K562 (cell line): Measurements from ENCODE around the gene CHD3. TPM values are rescaled to one million over a fixed set of nuclear protein-coding genes. Genes with fewer than 3 reads are reported as not detected.

ENCODE experiments used
- AFF1 ChIP-seq, 2 experiments: fragments of 450-650 bp; IDR thresholded peaks; 2 replicates each; pipeline ENCODE4 v1.6.1; 2018; ENCODE audit warnings: mild to moderate bottlenecking in 2 of 2, low read depth in 1 of 2; ENCODE audit not compliant: partially characterized antibody in 2 of 2
- CXXC5 ChIP-seq: fragments of 250-450 bp; sonication (Bioruptor Pico); IDR thresholded peaks from 2 replicates; pipeline ENCODE4 v1.8.0; 2022; ENCODE audit warnings: inconsistent platforms, mild to moderate bottlenecking, moderate library complexity
- DPF2 ChIP-seq: fragments of 450-650 bp; IDR thresholded peaks from 2 replicates; pipeline ENCODE4 v1.6.1; 2016
- ESRRB ChIP-seq: fragments of 250-450 bp; sonication (Bioruptor Pico); IDR thresholded peaks from 2 replicates; pipeline ENCODE4 v1.5.0; 2020; ENCODE audit warnings: mild to moderate bottlenecking, moderate library complexity, borderline replicate concordance
- HMG20B ChIP-seq: fragments of 250-450 bp; sonication (Bioruptor Pico); IDR thresholded peaks from 2 replicates; pipeline ENCODE4 v1.5.0; 2021; ENCODE audit warnings: mild to moderate bottlenecking
- JUN ChIP-seq, 2 experiments: sonication (generic) in 1 of 2; formaldehyde crosslinking in 1 of 2; IDR thresholded peaks; 2 replicates each; pipeline versions ENCODE4 v1.6.1 to v1.8.0; 2012 to 2022; ENCODE audit warnings: borderline replicate concordance in 2 of 2, mild to moderate bottlenecking in 2 of 2, improper control_type of control experiment in 1 of 2, low read depth in 1 of 2, low read length in 1 of 2, missing genetic modification reagents in 1 of 2
- KAT7 ChIP-seq: sonication (generic); formaldehyde crosslinking; IDR thresholded peaks from 2 replicates; pipeline ENCODE4 v1.8.0; 2022; ENCODE audit warnings: missing genetic modification reagents, mild to moderate bottlenecking, borderline replicate concordance
- KAT8 ChIP-seq: fragments of 450-650 bp; IDR thresholded peaks from 2 replicates; pipeline ENCODE4 v1.6.1; 2016; ENCODE audit warnings: low read depth, mild to moderate bottlenecking
- MAFF ChIP-seq: IDR thresholded peaks from 2 replicates; pipeline ENCODE4 v1.6.1; 2012; ENCODE audit warnings: low read length, improper control_type of control experiment
- PTTG1 ChIP-seq: fragments of 450-650 bp; IDR thresholded peaks from 2 replicates; pipeline ENCODE4 v1.6.1; 2016; ENCODE audit warnings: low read depth, mild to moderate bottlenecking, missing genetic modification characterization, missing compliant biosample characterization
- SIX5 ChIP-seq, 2 experiments: IDR thresholded peaks; 2 replicates each; pipeline ENCODE4 v1.6.1; 2011; ENCODE audit warnings: low read length in 2 of 2, borderline replicate concordance in 1 of 2, low read depth in 1 of 2, mild to moderate bottlenecking in 1 of 2, moderate library complexity in 1 of 2; ENCODE audit not compliant: insufficient read depth in 1 of 2
- SNRNP70 ChIP-seq: fragments of 200-400 bp; formaldehyde crosslinking; optimal IDR thresholded peaks from 2 replicates; pipeline ENCODE3; 2017; ENCODE audit warnings: low read depth, low read length
- TSC22D4 ChIP-seq: fragments of 450-650 bp; IDR thresholded peaks from 2 replicates; pipeline ENCODE4 v1.6.1; 2016; ENCODE audit warnings: missing genetic modification characterization, missing biosample characterization, control low read depth
- XRCC5 ChIP-seq: fragments of 200-400 bp; formaldehyde crosslinking; IDR thresholded peaks from 2 replicates; pipeline ENCODE4 v1.6.1; 2017; ENCODE audit warnings: low read depth, mild to moderate bottlenecking, low read length
- YBX1 ChIP-seq: fragments of 450-650 bp; IDR thresholded peaks from 2 replicates; pipeline ENCODE4 v1.7.1; 2016; ENCODE audit warnings: mild to moderate bottlenecking
- ZHX1 ChIP-seq: fragments of 150-350 bp; conservative IDR thresholded peaks from 2 replicates; pipeline ENCODE4 v1.6.1; 2014; ENCODE audit warnings: low read length
- ZNF146 ChIP-seq: IDR thresholded peaks from one replicate; pipeline ENCODE4 v1.6.1; 2018; ENCODE audit warnings: missing compliant biosample characterization; ENCODE audit not compliant: unreplicated experiment
- ZNF174 ChIP-seq: fragments of 250-450 bp; sonication (Bioruptor Pico); IDR thresholded peaks from 2 replicates; pipeline ENCODE4 v1.4.0; 2020; ENCODE audit warnings: mild to moderate bottlenecking
- ZNF175 ChIP-seq: fragments of 200-800 bp; sonication (Bioruptor generic); IDR thresholded peaks from 2 replicates; pipeline ENCODE4 v1.6.1; 2016; ENCODE audit warnings: low read depth, mild to moderate bottlenecking, missing genetic modification characterization, missing compliant biosample characterization
- ZNF217 ChIP-seq: sonication (generic); formaldehyde crosslinking; IDR thresholded peaks from 2 replicates; pipeline ENCODE4 v1.8.0; 2022; ENCODE audit warnings: mild to moderate bottlenecking, missing genetic modification reagents
- ZNF431 ChIP-seq: sonication (generic); formaldehyde crosslinking; IDR thresholded peaks from 2 replicates; pipeline ENCODE4 v1.8.0; 2022; ENCODE audit warnings: mild to moderate bottlenecking, missing genetic modification reagents
- polyA plus RNA-seq, 8 experiments: library from polyadenylated mRNA; depleted of rRNA in 4 of 8; stranded (reverse) in 5 of 8; unstranded in 3 of 8; fragments of >200 nt; fragmentation: Nextera tagmentation in 2 of 8; fragmentation: Illumina TruSeq in 1 of 8; extraction: Ambion mirVana in 2 of 8; extraction: Trizol in 1 of 8; gene quantifications; 2 replicates each; pipeline versions ENCODE4 v1.2.1 to v1.2.3, GENCODE V29; 2011 to 2014; ENCODE audit warnings: inconsistent platforms in 1 of 8, missing spikeins in 1 of 8
- total RNA-seq, 7 experiments: library from RNA; depleted of rRNA in 6 of 7; stranded (reverse); fragments of >200 nt in 6 of 7; fragmentation: Illumina TruSeq in 2 of 7; extraction: Trizol in 2 of 7; gene quantifications; 2 replicates each; pipeline versions ENCODE4 v1.2.1 to v1.2.3, GENCODE V29; 2011 to 2021; ENCODE audit warnings: low replicate concordance in 1 of 7
- TF ChIP-seq, protein P1 (sequence below): fragments of 250-450 bp; sonication (Bioruptor Pico); IDR thresholded peaks from 2 replicates; pipeline ENCODE4 v1.8.0; 2022; ENCODE audit warnings: moderate library complexity, mild to moderate bottlenecking, inconsistent platforms

The CHD3 gene
- total and polyA plus RNA-seq, 9 of the 15 experiments (the other 6 are each of a cell fraction or from before 2014, with no cell fraction given) = 0.39 to 38.2 (median 21.2) TPM

GRCh38 chr17:7931709-7932482 lies 43.3 kb downstream of the CHD3 start, which contains the start of the genes CNTROB and TRAPPC1 (continued):
- TF ChIP-seq ZHX1 = no peak
- no peak for TF ChIP-seq KAT7 (CRISPR knock-in tag)
- TF ChIP-seq JUN (IDR thresholded peaks at IDR 0.05; ENCODE audit: borderline replicate concordance, low read depth, low read length) = peak; percentile 98
- peak; percentile 76; the same call in 1 of the 2 replicates for TF ChIP-seq JUN (CRISPR knock-in tag; IDR thresholded peaks at IDR 0.05; ENCODE audit: borderline replicate concordance)
- TF ChIP-seq YBX1 = no peak
- no peak for TF ChIP-seq ZNF175
- TF ChIP-seq, protein P1, sequence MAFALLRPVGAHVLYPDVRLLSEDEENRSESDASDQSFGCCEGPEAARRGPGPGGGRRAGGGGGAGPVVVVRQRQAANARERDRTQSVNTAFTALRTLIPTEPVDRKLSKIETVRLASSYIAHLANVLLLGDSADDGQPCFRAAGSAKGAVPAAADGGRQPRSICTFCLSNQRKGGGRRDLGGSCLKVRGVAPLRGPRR (CRISPR knock-in tag) = no peak
- TF ChIP-seq ZNF174 = no peak
- no peak for TF ChIP-seq ZNF146 (CRISPR knock-in tag)
- peak; percentile 52 for TF ChIP-seq CXXC5 (CRISPR knock-in tag)
- 0 out of 2 replicates have a peak, but pooled peaks have one; percentile 36 for TF ChIP-seq DPF2
- TF ChIP-seq ZNF217 (CRISPR knock-in tag) = no peak
- no peak for TF ChIP-seq KAT8
- peak in 1 of 2 experiments; percentile 53 for TF ChIP-seq AFF1 (IDR thresholded peaks at IDR 0.05; ENCODE audit: low read depth in 1 of 2, partially characterized antibody in 2 of 2)
- TF ChIP-seq XRCC5 = no peak
- TF ChIP-seq SIX5 (IDR thresholded peaks at IDR 0.05; ENCODE audit: borderline replicate concordance in 1 of 2, insufficient read depth in 1 of 2, low read depth in 1 of 2, low read length in 2 of 2) = no peak
- TF ChIP-seq TSC22D4 (tag) = no peak
- TF ChIP-seq ZNF431 (CRISPR knock-in tag) = no peak
- no peak for TF ChIP-seq PTTG1 (tag)
- TF ChIP-seq SNRNP70 = no peak
- TF ChIP-seq ESRRB (CRISPR knock-in tag) = no peak
- TF ChIP-seq HMG20B (CRISPR knock-in tag) = no peak
- TF ChIP-seq MAFF = no peak
